Measurements from ENCODE around the gene CLEC4G. TPM values are rescaled to one million over a fixed set of nuclear protein-coding genes. Genes with fewer than 3 reads are reported as not detected.

Gene CLEC4G
- total and polyA plus RNA-seq, 2 of the 8 experiments (the other 6 are each of a cell fraction or from before 2014, with no cell fraction given), result 0.35 to 2.9 TPM

DNA sequence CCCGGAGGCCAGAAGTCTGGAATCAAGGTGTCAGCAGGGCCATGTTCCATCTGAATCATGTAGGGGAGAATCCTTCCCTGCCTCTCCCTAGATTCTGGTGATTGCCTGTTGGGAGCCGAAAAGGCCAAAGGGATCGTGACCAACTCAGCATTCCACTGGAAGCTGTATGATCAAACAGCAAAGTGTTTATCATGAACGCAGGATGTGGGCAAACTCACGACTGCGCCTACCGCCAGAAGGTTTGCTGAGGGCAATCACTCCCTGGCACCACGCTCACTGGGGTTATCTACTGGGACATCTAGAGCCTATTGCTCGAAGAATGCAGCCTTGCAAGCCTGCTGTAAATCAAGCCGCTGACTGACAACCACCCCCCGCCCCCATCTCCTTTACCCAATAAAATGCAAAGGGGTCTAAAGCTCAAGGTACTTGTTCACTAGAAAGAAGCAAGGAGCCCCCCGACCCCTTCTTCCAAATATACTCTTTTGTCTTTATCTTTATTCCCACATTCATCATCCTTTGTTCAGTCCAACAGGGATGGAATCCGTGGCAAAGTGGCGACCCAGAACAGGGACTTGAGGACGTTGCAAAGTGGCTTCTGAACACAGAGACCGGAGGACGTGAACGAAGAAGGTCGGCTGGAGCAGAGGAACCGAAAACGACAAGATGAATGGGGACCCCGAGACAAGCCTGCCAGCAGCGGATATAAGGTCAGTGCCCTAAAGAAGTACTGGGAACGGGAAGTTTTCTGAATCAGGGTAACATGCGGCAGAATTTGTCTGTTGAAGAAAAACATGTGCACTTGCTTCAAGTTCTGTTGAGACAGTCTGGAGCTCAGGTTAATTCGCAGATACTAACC is 47.9 kb upstream of the CLEC4G start:
- H3K56ac ChIP-seq (replicated peaks; ENCODE audit: insufficient read length, low read depth, low read length), result no peak overlapping the region
- H2BK12ac ChIP-seq (ENCODE audit: low read depth, low read length), result no peak overlapping the region
- no peak overlapping the region for H2BK15ac ChIP-seq (ENCODE audit: low read length)
- H2AFZ ChIP-seq (ENCODE audit: low read length), result no peak overlapping the region
- no peaks in the 10 kb centered on the region for H3K79me2 ChIP-seq (ENCODE audit: control insufficient read depth in 1 of 2, insufficient read depth in 2 of 2, low read length in 2 of 2)
- no peak overlapping the region for H3K18ac ChIP-seq (ENCODE audit: extremely low read depth, low read length)
- no peak overlapping the region for H3K4me2 ChIP-seq (ENCODE audit: insufficient read depth in 1 of 2, low read depth in 2 of 2, low read length in 2 of 2)
- POLR2A ChIA-PET (ENCODE audit: partially characterized antibody), result no interaction called here
- no peaks in the 10 kb centered on the region; a peak in 1 of 4 replicates for H3K9me3 ChIP-seq (ENCODE audit: insufficient read depth in 2 of 2, low read depth in 1 of 2, low read length in 1 of 2)
- no peaks in the 10 kb centered on the region for H3K36me3 ChIP-seq (ENCODE audit: control insufficient read depth in 2 of 4, insufficient read depth in 4 of 4, low read length in 3 of 4)
- no peak overlapping the region for H3K23ac ChIP-seq (ENCODE audit: insufficient read length)
- DNase-seq (ENCODE audit: low read depth in 1 of 2, low spot score in 2 of 2), result no peak
- H3K27ac ChIP-seq (ENCODE audit: low read depth, low read length), result no peak overlapping the region
- H3K23me2 ChIP-seq (ENCODE audit: low read depth, low read length), result peaks cover 1% of the 10 kb centered on the region; the same call in 1 of the 2 replicates
- no peaks in the 10 kb centered on the region for H3K79me1 ChIP-seq (ENCODE audit: low read depth, low read length)
- FAIRE-seq, result no peak
- no peak overlapping the region for H3K14ac ChIP-seq (ENCODE audit: insufficient read length)
- peaks cover 0 to 2% (median 1%) of the 10 kb centered on the region in 4 experiments; a peak in 1 of 7 replicates for H3K4me1 ChIP-seq (replicated peaks in 1 of 4; ENCODE audit: control insufficient read depth in 3 of 4, insufficient read depth in 4 of 4, low read length in 3 of 4)
- CTCF ChIA-PET (ENCODE audit: partially characterized antibody), result interaction anchor here (0.6 to 4.0 kb wide), 7 partner anchors 11 to 212 kb away, joined by 3 to 12 read pairs (median 4); partner anchors contain the start of genes RETN and TRAPPC5
- H4K8ac ChIP-seq (ENCODE audit: extremely low read depth, insufficient read depth, low read length), result no peak overlapping the region
- H2AK5ac ChIP-seq (ENCODE audit: low read depth, low read length), result no peak overlapping the region
- no peak overlapping the region for H3K9ac ChIP-seq (replicated peaks in 1 of 4; ENCODE audit: extremely low read depth in 1 of 4, low read depth in 3 of 4, low read length in 3 of 4)
- no peak overlapping the region for H3K4me3 ChIP-seq (ENCODE audit: extremely low read depth in 1 of 4, insufficient read depth in 2 of 4, low read depth in 3 of 4, low read length in 4 of 4)
- H4K91ac ChIP-seq (replicated peaks; ENCODE audit: insufficient read length, low read length), result no peak overlapping the region
- no peak overlapping the region for H2BK5ac ChIP-seq (ENCODE audit: low read depth, low read length)
- no peak overlapping the region for H2BK20ac ChIP-seq (ENCODE audit: low read length)
- no peak overlapping the region for H4K5ac ChIP-seq (ENCODE audit: insufficient read length, low read depth, low read length)
- H2BK120ac ChIP-seq (replicated peaks; ENCODE audit: low read depth, low read length), result no peak overlapping the region
- no peaks in the 10 kb centered on the region; a peak in 1 of 7 replicates for H3K27me3 ChIP-seq (replicated peaks in 1 of 4; ENCODE audit: control insufficient read depth in 3 of 4, extremely low read depth in 1 of 4, insufficient read depth in 3 of 4, low read length in 3 of 4)
- no peaks in the 10 kb centered on the region for H4K20me1 ChIP-seq (replicated peaks in 1 of 2; ENCODE audit: control insufficient read depth in 1 of 2, insufficient read depth in 2 of 2, low read length in 2 of 2)
- H3K4ac ChIP-seq (replicated peaks; ENCODE audit: insufficient read length, low read depth, low read length), result no peak overlapping the region
- 90% methylated on average over 25 of the region's 26 CpGs; no CpG with 5 or more reads in 1 of the 2 experiments for WGBS, 2 experiments (ENCODE audit: extremely low coverage in 1 of 2, insufficient coverage in 1 of 2, insufficient read length in 1 of 2, insufficient replicate concordance in 2 of 2, low coverage in 1 of 2, low lambda C conversion rate in 2 of 2, missing lambda C conversion rate in 1 of 2)
- TF ChIP-seq NANOG (IDR thresholded peaks at IDR 0.05; ENCODE audit: insufficient read depth, low read depth, low read length, poor library complexity, severe bottlenecking) (no peak), CHD2 (IDR thresholded peaks at IDR 0.05; ENCODE audit: low read length) (no peak), TBP (IDR thresholded peaks at IDR 0.05; ENCODE audit: low read depth, low read length) (no peak), TAF1 (IDR thresholded peaks at IDR 0.05; ENCODE audit: low read depth, low read length) (no peak), BACH1 (IDR thresholded peaks at IDR 0.05; ENCODE audit: low read length) (no peak), GABPA (IDR thresholded peaks at IDR 0.05; ENCODE audit: borderline replicate concordance, insufficient read depth, low read length) (no peak), SRF (IDR thresholded peaks at IDR 0.05; ENCODE audit: low read depth, low read length) (no peak), HDAC6 (IDR thresholded peaks at IDR 0.05; ENCODE audit: low read depth, low read length) (no peak), EGR1 (IDR thresholded peaks at IDR 0.05; ENCODE audit: borderline replicate concordance, low read depth, low read length) (no peak)
- TF ChIP-seq, protein P1, sequence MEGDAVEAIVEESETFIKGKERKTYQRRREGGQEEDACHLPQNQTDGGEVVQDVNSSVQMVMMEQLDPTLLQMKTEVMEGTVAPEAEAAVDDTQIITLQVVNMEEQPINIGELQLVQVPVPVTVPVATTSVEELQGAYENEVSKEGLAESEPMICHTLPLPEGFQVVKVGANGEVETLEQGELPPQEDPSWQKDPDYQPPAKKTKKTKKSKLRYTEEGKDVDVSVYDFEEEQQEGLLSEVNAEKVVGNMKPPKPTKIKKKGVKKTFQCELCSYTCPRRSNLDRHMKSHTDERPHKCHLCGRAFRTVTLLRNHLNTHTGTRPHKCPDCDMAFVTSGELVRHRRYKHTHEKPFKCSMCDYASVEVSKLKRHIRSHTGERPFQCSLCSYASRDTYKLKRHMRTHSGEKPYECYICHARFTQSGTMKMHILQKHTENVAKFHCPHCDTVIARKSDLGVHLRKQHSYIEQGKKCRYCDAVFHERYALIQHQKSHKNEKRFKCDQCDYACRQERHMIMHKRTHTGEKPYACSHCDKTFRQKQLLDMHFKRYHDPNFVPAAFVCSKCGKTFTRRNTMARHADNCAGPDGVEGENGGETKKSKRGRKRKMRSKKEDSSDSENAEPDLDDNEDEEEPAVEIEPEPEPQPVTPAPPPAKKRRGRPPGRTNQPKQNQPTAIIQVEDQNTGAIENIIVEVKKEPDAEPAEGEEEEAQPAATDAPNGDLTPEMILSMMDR (IDR thresholded peaks at IDR 0.05; ENCODE audit: control extremely low read depth in 1 of 3, insufficient read depth in 1 of 3, low read depth in 1 of 3, low read length in 3 of 3), result no peak

Data from H1 (cell line).